Esophagus squamous epithelium (tissue), 4 donors: ENCODE data around the gene SOS1.

ENCODE experiments used
- CTCF ChIP-seq, 6 experiments: fragments of 450-650 bp in 4 of 6; fragments of 200-600 bp in 2 of 6; sonication (generic) in 2 of 6; IDR thresholded peaks; one replicate each; pipeline ENCODE4 v1.5.1; 2016 to 2019; ENCODE audit warnings: antibody characterized with exemption in 6 of 6, mild to moderate bottlenecking in 4 of 6, moderate library complexity in 4 of 6
- POLR2A ChIP-seq, 4 donors: fragments of 450-650 bp; IDR thresholded peaks; one replicate each; pipeline ENCODE4 v1.6.1; 2017; ENCODE audit warnings: antibody characterized with exemption in 4 of 4, mild to moderate bottlenecking in 4 of 4, moderate library complexity in 3 of 4

- no peak for TF ChIP-seq CTCF (IDR thresholded peaks at IDR 0.05)
- TF ChIP-seq POLR2A (IDR thresholded peaks at IDR 0.05) = no peak
Observed at GRCh38 chr2:39108377-39108776, 12.5 kb downstream of the SOS1 start.
